HG03575 (cell line): ENCODE measurements around the gene PTPRK.
"Not testable (repeated sequence)": the region's sequence is repeated elsewhere in the genome, so short reads cannot be mapped to it uniquely, and the experiment has no call there.

Experiments used
- ATAC-seq: cut with Tn5 transposase; IDR thresholded peaks from one replicate; pipeline ENCODE4 v1.9.1; 2021; ENCODE audit not compliant: unreplicated experiment, insufficient number of reproducible peaks, low FRiP score; ENCODE audit errors: extremely low read depth

The PTPRK gene

DNA sequence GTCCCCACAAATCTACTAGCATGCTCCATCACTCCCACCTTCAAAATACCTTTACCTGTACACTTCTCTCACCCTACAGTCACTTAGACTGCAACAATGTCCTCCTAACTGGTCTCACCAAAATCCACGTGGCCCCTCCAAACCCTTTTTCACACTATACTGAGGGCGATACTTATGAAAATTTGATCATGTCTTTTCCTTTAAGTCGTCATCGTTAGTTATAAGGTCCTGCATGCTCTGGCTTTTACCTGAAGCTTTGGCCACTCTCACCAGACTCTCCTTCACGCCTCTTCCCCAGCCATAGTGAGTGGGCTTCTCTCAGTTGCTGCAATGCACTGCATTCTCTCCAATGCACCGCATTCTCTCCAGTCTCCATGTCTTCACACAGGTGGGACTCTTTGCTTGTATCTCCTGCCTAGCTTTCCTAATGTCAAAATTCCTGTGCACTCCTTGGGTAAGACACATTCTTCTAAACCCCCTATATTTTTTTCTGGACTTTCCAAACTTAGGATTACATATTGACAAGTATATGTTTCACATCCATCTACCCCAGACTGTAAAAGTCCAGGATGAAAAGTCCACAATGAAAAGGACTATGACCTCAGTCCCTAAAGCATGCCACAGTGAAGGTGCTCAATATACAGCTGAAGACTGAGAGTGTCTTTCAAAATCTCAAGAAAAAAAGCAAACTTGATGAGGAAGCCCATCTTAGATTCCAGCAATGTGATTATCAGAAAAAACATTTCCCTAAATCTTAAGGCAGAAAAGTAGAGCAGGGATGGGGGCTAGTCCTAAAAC lies 24.7 kb downstream of the PTPRK start:
- ATAC-seq = no peak

DNA sequence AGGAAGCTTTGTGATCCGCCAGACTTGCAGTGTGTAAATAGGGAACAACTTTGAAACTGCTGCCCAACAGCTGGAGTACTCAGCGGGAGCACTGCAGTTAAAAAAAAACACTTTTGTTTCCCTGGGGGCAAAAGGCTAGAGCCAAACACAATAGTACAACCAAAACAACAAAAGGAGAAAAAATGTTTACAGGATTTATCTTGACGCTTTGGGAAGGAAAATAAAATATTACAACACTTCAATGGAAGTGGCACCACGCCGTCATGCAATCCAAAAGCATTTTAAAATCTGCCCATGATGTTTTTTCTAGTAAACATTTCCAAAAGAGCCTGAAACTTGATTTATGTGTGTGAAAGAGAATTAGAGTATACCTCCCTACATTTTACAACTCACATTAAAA lies 26.0 kb downstream of the PTPRK start:
- ATAC-seq = no peak

DNA sequence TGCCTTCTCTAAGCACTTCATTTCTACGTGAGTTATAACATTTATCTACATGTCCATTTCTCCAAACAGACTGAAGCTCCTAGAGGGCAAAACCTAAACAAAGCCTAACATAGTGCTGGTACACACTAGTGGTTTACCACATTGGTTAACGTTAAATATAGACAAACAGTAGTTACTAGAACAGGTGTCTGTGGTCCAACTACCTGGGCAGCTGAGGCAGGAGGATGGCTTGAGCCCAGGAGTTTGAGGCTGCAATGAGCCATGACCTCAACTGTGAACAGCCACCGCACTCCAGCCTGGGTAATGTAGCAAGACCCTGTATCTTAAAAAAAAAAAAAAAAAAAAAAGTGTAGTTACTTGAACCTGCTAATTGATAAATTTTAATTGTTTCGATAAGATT lies 26.5 kb downstream of the PTPRK start:
- no peak for ATAC-seq

DNA sequence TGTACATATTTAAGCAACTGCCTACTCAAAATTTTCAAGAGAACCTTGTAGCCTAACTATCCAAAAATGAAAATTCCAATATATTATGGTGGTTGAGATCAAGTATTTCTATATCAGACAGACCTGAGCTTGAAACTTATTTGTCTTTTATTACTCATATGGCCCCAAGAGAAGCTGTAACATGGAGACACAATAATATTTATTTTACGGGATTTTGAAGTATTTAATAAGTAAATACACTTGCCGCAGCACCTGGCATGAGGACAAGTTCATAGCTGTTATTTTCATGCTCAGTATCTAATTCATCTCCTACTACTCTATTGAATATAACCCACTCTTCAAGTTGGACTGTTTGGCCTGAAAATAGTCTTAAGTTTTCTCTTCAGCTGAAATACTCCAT lies 28.0 kb downstream of the PTPRK start:
- ATAC-seq = no peak

GRCh38 chr6:128491610-128492206 lies 28.7 kb downstream of the PTPRK start:
- no peak for ATAC-seq

DNA sequence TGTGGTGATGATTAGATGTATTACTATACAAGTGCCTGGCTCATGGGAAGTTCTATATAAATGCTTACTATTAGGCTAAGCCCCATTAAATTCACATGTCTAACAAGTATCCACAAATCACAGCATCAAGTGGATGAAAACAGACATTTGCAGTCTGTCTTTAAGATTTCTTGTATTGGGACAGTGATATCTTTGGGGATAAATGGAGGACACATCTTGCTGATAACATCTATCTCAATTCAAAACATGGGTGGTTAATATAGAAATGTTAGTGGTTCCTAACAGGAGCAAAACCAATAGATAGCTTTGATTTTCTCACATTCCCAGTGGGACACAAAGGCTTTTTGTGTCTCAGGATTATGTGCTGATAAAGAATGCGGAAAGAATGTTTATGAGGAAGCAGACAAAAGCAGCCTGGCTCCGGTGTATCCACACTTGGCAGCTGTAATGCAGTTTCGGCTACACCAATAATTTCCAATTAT lies 29.3 kb downstream of the PTPRK start:
- no peak for ATAC-seq

- ATAC-seq = no peak
These were observed 32.7 kb downstream of the PTPRK start for GRCh38 chr6:128487746-128488145.

GRCh38 chr6:128487055-128487454 lies 33.3 kb downstream of the PTPRK start:
- ATAC-seq = no peak

DNA sequence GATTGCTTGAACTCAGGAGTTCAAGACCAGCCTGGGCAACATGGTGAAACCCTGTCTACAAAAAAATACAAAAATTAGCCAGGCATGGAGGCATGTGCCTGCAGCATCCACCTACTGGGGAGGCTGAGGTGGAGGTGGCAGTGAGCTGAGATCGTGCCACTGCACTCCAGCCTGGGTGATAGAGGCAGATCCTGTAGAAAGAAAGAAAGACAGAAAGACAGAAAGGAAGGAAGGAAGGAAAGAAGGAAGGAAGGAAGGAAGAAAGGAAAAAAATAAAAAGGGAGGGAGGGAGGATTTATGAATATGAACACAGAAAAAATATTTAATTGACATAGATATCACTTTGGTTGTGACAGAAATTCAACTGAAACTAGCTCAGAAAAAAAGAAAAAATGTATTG lies 33.8 kb downstream of the PTPRK start:
- not testable (repeated sequence) for ATAC-seq

DNA sequence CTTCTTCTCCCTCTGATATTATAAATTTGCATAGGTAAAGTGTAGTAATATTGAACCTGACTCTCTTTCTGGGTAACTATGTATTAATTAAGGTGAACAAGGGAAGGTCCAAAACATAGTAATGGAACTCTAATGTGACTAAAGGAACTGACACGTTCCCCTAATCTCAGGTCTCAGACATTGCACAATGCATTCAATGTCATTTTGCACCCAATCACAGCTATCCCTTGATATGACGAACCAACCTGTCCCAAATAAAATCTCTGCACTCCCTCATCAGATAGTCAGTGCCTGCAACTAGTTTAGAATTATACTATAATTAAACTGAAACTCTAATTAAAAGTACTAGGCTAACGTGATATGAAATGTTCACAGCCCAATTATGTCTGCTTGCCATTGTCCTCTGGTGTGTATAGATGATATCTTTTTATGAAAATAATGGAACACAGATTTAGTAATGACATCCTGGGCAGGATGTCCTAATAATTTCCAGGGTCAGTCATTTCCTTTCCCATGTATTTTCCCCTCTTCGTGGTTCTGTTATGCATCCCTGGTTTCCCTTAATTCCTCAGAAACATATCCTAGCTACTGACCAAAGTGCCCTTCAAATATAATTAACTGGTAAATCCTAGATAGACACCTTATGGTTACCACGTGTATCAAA lies 36.8 kb downstream of the PTPRK start:
- no peak for ATAC-seq

DNA sequence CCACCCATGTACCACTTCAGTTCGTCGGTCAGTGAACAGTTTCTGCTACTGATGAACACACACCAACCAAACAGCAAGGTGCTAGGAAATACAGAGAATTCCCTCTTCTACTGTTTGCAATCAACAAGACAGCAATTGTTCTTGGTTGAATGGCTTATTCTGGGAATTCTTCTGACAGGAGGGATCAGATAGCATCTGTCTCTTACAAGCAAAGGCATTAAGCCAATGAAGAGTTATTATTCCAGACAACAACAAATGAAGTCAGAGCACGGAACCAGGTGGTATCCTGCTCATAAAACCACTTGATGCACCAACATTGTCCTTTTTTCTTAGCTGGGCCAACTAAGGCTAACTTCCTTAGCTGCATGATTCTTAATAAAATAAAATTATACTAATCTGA lies 37.8 kb downstream of the PTPRK start:
- ATAC-seq = no peak

- ATAC-seq = no peak
These were observed 40.4 kb downstream of the PTPRK start for GRCh38 chr6:128479991-128480390.

DNA sequence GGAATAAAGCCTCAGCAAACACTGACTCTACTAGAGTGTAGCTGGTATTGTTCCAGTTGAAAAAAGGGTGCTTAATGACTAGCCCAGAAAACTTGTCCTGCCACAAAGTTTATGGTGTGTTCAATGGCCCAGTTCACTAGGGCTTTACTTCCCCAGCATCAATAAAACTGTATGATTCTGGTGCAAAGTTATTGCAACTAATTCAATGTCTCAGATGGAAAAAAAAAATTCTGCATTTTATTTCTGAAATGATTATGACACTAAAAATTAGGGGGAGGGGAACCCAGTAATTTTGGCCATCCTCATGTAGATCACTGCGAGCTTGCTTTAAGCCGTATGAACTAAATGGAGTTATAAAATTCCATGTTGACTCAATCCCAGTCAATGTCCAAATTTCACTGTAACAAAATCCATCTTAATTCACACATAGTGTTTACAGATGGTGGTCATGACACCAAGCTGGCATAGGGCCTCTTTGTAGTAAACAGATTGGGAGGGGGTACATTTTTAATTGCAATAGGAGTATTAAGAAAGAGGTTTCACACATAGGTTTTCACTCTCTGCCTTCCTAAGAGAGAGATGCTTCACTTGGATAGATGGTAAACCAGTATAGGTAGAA lies 41.2 kb downstream of the PTPRK start:
- ATAC-seq = no peak

DNA sequence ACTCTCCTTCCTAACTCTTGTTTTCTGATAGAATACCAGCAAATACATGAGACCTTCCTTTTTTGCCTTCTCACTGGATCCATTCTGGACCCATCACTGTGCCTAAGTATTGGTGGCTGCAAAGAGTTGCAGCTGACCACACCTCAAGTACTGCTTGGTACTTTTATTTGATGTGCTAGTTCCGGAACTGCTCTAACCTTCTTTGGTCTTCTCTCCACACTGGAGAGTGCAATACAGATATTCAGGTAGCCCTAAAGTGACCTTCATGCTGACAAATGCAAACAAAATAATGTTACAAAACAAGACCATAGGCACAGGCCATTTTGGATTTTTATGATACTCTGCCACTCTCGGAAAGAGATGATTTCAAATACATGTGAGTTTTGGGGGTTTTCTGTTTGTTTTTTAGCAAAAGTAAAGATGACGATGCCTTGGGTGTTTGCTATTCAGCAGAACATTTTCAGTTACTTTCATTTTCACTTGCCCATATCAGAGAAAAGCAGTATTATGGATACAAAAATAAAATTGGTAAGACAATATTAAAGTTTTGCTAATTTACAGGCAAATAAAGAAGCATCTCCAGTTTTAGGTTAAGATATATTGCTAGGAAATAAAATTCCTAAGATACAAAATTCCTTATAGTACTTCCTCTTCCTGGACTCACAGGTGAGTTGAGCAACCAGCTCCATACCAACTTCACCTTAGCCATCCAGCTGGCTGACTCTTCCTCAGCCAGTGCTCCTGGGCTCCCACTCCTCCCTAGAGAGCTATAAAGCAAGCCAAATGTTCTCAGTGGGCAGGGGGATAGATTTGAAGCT lies 42.0 kb downstream of the PTPRK start:
- no peak for ATAC-seq

DNA sequence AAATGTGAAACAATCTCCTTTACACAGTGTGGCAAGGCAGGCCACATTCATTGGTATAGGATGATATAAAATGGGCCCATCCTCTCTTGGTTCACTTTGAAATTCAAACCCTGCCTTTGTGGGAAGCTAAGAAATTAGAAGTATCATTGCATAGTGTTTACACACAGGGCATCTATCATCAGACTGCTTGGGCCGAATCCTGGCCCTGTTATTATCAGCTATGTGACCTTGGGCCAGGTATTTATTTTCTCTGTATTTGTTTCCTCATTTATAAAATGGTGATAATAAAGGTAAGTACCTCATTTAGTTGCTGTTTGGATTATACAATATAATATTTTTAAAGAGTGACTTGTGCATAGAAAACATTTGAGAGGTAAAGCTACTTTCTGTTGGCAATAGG lies 45.5 kb downstream of the PTPRK start:
- no peak for ATAC-seq

GRCh38 chr6:128474481-128474880 lies 45.9 kb downstream of the PTPRK start:
- no peak for ATAC-seq

- no peak for ATAC-seq
These were observed 48.5 kb downstream of the PTPRK start for GRCh38 chr6:128471907-128472306.

DNA sequence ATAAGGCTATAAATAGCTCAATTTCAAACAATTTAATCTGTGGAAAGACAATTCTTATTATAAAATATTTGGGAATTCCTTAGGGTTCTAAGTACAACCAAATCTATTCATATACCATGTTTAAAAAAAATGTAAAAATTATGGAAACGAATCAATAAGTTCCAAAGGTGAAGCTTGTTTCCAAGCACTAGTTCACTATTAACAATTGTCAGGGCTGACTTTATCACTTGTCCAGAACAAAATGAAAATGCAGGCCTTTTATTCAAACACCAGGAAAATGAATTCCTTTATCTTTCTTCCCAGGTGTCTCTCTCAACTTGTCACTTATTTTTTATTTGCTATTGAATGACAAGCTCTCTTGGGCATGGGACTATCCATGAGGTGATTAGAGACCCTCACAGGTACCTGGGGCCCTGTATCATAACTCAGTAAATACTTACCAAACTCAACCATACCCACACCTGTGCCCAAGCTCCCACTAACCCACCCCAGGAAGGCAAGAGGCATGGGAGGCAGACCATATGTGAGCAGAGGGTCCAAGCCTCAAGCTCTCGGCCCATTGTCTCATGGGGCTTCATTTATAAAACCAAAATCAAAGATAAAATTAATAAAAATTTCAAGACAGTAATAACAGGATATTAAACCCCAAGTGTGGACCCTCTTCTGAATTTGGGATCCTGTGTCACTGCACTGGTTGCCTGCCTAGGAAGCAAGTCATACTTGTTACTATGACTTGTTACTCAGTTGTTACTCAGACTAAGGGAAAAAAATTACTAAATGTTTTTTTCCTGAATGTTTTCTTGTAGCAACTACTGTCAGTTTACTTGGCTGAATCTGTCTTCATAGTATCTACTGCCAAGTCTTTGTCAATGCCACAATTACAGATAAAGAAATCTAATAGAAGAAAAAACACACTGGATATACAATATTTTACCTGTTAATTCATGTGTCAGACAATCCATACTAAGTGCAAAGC lies 54.7 kb downstream of the PTPRK start:
- no peak for ATAC-seq
